Smooth muscle cell of the brain vasculature (primary cell): ENCODE measurements around the gene VWA3A.
"Not testable (repeated sequence)": the region's sequence is repeated elsewhere in the genome, so short reads cannot be mapped to it uniquely, and the experiment has no call there.

ENCODE experiments used
- DNase-seq: peaks from one replicate; pipeline ENCODE4 v3.0.0-alpha.2; 2012; ENCODE audit warnings: low read depth, low spot score

Gene VWA3A, protein sequence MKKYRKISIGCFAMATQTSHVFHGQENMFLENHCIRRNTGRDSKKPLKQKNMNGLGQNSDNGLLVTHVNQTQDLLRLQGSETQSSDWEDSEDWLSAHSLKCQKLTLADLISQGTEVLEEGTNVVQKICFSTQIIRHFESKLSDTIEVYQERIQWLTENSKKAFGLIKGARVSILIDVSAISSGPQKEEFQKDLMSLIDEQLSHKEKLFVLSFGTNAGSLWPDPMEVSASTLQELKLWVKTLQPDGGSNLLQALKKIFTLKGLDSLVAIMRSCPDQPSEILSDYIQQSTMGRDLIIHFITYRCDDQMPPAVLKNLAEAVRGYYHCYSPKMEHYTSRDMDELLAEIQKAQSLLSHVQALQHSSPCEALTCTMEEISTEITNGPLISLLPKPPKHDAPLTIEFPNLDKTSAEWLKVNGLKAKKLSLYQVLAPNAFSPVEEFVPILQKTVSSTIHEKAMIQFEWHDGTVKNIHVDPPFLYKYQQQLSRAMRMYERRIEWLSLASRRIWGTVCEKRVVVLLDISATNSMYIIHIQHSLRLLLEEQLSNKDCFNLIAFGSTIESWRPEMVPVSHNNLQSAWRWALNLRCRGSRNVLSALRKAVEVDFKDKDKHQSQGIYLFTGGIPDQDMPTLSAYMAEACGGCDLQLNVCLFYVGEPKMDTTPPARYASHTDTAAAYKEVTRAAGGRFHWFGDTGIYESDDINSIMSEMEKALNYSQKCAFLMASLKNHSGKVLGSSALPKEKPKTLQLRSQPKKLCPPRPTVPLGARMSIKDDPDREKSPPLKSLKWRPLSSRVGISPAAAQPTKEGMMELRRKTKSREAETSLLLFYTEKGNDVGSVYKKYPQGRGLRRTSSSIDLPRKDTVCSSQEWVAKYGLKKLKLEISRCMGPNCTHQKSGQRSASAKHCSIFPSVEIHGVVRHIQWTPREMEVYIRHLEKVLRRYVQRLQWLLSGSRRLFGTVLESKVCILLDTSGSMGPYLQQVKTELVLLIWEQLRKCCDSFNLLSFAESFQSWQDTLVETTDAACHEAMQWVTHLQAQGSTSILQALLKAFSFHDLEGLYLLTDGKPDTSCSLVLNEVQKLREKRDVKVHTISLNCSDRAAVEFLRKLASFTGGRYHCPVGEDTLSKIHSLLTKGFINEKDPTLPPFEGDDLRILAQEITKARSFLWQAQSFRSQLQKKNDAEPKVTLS

DNA sequence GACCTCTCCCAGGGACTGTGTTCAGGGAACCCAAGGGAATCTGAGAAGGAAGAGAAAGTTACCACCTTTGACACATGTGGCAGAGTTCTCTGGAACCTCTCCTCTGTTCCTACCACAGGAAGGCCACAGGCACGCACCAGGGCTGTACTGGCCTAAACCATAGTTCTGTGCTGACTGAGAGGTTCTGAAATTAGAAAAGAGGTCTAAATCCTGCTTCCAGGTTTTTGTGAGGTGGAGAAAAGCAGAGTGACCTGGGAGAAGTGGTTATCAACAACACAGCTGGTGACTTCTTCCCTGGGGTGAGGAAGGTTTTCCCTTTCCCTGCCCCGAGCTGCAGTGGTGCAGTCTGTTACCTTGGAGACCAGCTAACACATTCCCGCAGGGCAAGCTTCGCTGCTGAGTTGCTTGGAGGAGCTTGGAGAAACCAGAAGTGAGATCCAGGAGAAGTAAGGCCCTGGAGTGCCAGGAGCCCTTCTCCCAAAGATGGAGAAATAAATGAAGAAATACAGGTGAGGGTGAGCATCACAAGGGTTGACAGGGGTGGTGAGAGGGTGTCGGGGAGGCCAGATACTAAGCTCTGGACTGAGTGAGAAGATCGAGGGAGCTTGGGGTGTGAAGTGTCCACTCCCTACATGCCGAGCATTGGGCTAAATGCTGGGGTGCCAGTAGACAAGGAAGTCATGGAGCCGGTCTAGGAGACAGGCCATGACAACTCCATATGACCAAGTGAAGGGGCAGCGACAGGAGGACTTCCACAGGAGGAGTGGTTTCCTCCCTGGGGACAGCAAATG, at the start of gene VWA3A:
VWA3A (plus strand) TSS at position 399 of the 791 bp plus-strand sequence; CDS start at position 496, 97 bp downstream.
- no peak for DNase-seq

DNA sequence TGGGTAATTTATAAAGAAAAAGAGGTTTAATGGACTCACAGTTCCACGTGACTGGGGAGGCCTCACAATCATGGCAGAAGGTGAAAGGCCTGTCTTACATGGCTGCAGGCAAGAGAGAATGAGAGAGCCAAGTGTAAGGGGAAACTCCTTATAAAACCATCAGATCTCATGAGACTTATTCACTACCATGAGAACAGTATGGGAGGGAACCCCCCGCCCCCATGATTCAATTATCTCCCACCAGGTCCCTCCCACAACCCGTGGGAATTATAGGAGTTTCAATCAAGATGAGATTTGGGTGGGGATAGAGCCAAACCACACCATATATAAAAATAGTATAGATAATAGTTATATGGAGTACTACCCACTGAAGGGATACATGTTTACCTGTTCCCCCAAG, 48.5 kb upstream of the VWA3A start:
- DNase-seq: not testable (repeated sequence)

DNA sequence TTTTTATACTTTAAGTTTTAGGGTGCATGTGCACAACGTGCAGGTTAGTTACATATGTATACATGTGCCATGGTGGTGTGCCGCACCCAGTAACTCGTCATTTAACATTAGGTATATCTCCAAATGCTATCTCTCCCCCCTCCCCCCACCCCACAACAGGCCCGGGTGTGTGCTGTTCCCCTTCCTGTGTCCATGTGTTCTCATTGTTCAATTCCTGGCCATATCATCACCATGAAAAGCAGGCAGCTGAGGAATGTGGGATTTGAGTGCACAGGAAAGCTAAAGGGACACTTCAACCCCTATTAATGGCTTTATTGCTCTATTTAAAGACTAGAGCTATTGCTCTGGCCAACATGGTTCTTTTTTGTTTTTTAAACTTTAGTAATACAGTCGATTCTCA, 46.5 kb upstream of the VWA3A start:
- DNase-seq: not testable (repeated sequence)

DNA sequence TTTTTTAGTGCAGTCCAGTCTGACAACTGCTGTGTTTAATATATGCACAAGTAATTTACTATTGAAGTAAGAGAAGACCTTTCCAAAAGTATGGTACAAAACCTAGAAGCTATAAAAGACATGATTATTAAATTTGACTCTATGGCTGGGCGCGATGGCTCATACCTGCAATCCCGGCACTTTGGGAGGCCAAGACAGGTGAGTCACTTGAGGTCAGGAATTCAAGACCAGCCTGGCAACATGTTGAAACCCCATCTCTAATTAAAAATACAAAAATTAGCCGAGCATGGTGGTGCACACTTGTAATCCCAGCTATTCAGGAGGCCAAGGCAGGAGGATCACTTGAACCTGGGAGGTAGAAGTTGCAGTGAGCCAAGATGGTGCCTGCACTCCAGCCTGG, 41.4 kb upstream of the VWA3A start:
- no peak for DNase-seq

DNA sequence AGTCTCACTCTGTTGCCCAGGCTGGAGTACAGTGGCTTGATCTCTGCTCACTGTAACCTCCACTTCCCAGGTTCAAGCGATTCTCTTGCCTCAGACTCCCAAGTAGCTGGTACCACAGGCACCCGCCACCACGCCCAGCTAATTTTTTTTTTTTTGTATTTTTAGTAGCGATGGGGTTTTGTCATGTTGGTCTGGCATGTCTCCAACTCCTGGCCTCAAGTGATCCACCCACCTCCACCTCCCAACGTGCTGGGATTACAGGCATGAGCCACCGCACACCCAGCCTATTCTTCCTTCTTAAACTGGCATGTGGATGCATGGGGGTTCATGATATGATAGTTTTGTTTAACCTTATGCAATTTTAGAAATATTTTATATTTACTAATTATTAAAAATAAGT, 39.4 kb upstream of the VWA3A start:
- DNase-seq: no peak

DNA sequence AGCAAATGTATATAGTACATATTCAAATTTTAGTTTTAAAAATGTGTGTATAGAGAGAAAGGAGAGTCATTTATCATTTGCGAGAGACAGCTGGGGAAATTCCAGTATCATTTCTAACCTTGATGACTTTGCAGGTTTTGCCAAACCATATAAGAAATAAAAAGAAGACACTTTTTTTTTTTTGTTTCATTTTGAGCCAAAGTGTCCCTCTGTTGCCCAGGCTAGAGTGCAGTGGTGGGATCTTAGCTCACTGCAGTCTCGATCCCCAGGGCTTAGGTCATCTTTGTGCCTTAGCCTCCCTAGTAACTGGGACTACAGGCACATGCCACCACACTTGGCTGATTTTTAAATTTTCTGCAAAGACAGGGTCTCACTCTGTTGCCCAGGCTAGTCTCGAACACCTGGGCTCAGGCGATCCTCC, 38.4 kb upstream of the VWA3A start:
- DNase-seq: no peak

DNA sequence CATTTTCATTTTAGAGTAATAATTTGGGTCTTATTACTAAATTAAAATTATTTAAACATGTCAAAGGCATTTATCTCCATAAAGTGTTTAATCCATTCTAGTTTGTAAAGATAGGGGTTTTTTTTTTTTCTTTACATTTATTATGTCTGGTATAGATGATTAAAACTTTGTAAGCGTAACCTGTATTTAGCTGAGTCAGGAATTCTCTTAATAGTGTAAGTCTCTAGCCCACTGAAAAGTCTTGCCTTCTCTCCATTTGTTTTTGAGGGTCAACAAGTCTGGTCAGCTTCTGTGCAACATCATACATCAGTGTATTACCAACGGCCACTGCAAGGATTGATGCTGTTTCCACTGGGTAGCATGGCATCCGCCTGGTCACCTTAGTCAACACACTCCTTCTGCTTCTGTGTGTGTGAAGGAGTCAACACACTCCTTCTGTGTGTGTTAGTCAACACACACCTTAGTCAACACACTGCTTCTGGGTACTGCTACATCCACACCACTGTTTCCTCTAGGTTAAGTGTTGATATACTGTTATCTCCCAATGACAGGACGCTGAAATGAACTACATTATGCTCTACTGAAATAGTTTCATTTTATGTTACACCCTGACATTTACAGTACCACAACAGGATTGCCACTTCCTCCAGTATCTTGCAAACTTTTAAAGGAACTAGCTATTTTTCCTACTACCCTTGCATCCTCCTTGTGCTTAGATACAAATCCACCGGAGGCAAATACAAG, 37.3 kb upstream of the VWA3A start:
- no peak for DNase-seq

DNA sequence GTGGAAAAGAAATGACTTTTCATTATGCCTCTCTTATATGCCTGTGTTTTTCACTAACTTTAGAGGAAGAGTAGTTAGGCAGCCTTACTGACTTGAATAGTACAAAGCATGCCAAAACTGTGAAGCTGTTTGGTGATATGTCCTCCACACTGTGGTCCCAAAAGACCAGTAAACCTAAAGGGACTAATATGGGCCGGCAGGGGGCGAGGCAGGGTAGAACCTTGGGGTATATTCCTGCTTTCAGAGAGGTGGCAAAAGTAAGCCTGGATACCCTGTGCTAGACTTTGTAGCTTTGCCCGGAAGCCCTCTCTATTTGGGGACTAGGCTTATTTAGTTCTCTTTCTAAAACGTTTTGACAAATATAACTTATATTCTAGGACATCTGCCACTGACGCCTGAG, 36.5 kb upstream of the VWA3A start:
- no peak for DNase-seq

DNA sequence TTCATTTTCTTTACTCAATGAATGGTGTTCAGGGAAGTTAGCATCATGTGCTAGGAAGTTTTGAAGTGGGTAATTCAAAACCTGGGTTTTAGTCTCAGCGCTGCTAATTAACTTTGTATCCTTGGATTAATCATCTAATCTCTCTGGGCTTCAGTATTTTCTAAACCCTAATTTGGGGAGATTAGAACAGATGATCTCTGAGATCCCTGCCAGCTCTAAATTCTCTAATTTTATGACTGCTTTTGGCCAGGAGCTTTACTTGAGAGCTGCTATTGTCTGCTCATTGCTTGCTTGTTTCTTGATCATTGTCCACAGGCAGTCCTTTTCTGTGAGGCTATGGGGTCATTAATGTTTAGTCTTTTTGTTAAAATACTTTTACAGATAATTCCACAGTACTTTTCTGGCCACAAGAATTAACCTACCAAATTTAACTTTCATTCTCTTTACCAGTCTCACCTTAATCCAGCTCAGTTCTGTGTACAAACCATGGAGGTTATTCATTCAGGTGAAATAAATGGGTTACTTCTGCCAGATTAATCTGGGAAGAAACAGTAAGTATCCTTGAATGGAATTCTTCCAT, 28.4 kb upstream of the VWA3A start:
- DNase-seq: no peak

DNA sequence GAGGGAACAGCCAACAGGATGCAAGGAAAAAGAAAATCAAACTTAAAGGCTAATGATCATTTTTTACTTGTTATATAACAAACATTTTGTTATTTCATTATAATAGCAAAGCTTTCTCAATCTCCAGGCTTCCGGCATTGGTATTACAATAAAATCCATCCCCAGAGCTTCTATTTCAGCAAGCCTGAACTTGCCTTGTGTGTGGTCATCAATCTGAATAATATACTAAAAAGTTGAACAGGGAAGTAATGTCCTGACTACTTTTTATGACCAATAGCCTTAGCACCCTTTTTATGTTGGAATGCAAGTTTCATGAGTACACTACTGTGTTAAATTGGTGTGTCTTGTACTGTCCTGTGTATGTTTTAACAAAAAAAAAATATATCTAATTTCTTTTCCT, 27.1 kb upstream of the VWA3A start:
- DNase-seq: no peak

DNA sequence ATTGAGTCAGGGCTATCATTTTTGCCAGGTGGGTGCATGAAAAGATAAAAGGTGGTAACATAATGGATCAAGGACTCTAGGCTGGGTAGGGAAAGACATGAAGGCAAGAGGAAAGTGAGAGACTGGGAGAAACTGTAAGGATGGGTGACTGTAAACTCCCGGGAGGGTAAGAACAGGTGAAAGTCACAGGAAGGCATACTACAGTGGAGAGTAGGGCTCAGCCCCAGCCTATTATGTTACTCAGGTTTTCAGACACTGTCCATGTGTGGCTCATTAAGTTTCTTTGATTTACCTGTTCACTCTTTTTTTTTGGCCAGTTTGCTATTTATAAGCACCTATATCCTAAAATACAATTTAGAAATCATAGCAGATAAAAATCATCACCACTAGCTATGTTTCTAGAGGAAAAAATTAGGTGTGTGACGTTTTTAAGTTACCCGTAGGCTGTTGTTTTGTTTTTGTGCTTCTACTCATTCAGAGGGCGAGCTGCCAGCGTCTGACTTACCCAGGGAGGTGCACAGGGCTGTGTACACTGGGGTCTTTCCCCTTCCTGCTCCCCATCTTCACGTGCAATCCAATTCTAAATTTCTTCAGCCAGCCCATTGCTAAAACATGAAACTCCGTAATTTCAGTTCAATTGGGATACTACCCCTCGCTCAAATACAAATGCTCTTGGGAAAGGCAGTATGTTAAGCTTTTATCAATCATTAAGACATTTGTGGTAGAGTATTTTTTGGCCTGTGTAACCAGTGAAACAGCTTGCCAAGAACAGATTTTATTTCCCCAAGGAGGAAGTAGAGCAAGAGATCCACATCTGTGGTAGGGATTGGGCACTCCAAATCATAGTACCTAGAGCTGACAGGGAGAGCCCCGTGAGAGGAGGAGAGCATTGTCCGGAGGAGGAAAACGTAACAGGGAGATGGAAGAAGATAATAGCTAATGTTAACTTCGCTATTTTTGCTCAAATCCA, 21.7 kb upstream of the VWA3A start:
- DNase-seq: no peak

DNA sequence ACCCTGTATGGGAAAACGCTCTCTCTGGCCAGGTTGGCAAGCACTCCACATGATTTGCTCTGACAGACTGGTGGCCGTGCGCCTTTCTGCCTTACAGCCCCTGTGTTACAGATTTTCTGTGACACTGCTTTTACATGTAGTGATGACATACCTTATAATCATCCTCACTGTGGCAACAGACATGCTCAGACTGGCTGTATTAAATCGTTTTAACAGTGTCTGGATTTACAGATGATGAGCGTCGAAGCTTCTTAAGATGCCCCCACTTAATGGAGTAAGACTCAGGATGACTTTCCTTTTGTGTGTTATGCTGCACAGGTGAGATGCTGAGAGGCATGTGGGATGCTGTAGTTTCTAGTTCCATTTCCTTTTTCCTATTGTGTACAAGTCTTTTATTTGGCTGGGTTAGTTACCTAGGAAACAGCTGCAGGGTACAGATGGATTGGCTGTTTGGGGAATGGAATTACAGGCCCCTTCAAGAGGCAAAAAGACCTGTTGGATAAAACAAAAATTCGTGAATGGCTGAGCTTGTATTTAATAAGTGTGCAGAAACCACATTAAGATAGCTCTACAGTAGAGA, 20.9 kb upstream of the VWA3A start:
- no peak for DNase-seq

DNA sequence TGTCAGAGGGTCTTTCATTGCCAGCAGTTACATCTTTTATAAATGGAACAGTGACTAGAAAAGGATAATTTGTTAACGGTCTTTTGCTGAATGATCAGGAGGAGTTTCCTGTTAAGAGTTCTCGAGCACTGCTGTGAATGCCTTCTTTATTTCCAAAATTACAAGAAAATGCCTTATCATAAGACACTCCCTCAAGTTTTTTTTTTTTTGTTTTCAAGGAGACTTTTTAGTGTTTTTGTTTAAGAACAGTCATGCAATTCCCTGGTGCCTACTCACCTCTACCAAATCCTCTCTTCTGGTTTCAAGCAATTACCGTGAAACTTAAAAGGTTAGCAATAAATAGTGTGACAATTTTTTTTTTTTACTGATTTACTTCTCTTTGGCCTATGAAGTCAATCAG, 19.0 kb upstream of the VWA3A start:
- DNase-seq: no peak

DNA sequence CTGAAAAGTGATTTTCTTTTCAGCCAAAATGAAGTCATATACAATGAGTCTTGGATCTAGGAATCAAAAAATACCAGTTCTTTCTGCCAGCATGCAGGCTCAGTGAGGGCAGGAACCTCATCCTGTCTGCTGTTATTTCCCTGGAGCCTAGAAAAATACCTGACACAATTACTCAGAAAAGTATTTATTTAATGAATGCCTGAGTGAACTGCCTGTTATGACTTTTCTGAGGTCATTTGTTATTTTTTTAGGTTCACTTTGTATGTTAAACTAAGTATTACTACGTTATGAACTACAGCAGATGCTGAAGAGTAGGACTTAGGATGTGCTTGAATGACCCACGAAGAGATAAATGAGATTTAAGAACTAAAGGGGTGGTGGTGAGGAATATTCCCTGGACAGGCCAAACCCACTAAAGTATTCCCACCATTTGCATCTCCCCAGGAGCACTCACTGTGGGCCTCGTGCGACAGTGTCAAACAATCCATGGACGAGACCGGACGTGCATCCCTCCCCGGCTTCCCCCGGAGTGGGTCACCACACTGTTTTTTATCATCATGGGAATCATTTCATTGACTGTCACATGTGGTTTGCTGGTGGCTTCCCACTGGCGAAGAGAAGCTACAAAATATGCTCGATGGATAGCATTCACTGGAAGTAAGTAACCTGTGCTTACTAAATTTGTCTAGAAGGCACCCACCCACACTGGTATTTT, 17.1 kb upstream of the VWA3A start:
- DNase-seq: no peak

DNA sequence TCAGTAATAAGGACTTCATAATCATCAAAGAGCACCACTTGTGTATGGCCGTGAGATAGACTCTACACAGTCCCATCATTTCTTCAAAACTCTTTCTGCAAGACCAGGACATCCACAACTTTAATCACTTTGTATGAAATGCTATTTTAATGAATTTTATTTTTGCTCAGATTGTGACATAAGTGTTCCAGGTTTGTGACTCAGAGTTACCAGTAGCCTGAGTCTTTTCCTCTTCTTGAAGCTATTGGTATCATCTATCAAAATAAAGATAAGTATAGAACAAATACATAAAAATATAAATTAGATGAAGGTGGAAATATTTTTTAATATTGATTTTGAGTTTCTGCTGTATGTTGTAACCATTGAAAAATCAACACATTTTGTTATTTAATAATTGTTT, 16.6 kb upstream of the VWA3A start:
- no peak for DNase-seq

DNA sequence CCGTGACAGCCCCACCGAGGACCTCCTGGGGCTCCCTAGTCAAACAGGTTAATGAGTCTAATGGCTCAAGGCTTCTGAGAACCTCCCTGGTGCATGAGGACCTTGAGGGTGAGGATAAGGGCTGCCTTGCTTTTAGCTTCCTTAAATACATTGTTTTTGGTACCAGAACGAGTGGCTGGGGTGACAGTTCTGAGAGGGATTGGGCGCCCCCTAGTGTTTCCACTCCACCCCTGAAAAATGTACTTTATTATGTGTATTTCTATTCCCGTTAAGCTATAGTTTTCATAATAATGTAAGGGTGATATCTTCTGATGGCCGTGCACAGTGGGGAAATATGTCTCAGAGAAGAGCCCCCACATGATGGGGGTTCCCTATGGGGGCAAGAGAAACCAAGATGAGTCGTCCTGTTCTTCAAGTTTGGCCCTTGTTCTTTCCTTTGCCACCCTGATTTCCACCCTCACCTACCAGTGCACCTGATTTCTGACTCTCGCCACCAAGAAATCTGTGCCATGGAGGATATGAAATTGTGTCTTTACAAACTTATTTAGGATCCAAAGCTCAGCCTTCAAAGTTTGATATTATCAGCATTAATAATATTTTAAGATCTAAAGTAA, 14.5 kb upstream of the VWA3A start:
- DNase-seq: peak; percentile 40

DNA sequence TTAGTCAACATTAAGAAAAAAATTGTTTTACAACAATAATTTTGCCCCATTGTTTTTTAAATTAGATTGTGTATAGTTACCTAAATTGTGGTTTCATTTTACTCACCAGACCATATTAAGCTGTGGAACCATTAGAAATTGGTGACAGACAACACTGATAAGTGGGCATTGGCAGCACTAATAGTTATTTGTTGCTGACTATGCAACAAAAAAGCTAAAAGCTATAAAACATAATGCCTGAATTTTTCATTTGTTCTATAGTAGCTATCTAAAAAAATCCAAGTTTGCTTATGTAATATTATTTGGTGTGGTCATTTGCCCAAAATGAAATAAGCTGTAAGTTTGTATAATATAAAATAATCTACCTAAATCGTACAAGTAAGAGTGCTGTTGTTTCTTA, 13.7 kb upstream of the VWA3A start:
- DNase-seq: no peak

DNA sequence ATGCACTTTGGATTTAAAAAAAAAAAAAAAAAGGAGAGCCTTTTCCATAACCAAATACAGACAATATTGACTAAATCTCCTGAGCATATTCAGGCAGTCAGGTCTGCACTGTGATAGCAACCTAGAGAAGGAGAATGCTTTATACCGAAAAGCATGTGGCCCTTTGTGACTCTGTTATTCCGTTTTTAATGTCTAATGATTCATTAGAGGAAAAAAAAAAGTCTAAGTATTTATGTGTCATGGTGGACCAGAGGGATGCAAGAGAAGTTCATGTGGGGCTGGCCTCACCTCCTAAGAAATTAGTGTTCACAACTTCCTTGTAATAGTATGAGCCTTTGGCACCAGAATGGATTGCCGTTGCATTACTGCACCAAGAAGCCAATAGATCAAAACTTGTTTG, 11.3 kb upstream of the VWA3A start:
- no peak for DNase-seq
